KBM-7 (cell line): ENCODE results near the gene DOK7.
"Not testable (repeated sequence)": the region's sequence is repeated elsewhere in the genome, so short reads cannot be mapped to it uniquely, and the experiment has no call there.

Experiments used
- DNase-seq: peaks from one replicate; pipeline ENCODE4 v3.0.0-alpha.2; 2015
- in situ Hi-C: fragments of 300-500 bp; cut with MboI; formaldehyde crosslinking; loops from 2 replicates; pipeline ENCODE4 v1.14.3; 2020; ENCODE audit warnings: low sequenced_read_pairs, low pct_unique_long_range_greater_than_20kb, mixed read lengths

Gene DOK7

DNA sequence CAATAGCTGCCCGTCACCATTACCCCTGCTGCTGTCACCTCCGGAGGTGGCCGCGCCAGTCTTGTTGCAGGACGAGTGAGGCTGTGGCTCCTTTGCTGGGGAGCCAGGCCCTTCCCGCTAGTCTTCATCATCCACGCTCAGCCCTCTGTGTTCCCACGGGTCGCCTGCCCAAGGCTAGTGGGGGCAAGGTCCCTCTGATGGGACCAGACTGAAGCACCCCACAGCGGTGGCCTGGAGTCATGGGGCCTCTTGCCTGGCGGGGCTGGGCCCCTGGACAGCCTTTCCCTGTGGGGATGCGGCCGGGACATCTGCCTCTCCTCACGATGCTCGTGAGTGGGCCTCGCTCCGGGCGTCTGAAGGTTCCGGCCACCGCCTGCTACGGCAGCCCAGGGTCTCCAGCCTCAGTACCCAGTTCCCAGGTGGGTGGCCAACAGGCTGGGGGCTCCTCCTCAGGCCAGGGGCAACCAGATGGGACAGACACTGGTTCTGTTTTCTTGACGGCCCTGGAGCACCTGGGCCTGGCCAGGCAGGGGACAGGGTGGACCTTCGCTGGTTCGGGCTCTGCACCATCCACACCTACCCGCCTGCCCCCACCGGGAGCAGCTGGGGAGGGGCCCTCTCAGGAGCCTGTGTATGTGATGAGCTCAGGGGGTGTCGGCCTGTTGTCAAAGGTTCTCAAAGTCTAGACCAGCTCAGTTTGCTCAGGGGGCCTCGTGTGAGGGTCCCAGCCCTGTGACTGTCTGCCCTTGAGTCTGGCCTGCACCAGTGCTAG lies 32.3 kb downstream of the DOK7 start:
- in situ Hi-C loops, result no loop called here
- no peak for DNase-seq

DNA sequence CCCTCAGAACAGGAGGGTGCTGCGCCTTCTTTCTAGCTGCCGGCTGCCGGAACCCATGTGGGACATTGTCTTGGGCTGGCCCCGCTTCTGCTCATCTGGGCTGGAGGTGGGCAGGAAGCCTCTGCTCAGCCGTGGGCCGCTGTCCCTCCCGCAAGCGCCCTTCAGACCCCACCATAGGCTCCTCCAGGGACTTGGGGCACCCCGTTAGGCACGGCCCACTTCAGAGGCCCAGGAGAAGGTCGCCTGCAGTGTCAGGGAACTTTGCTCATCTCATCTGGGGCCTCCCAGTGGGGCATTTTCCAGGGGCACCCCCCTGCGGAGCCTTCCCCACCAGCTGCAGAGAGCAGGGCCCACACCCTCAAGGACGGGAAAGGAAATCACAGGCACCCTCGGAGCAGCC lies 32.9 kb downstream of the DOK7 start:
- in situ Hi-C loops, result no loop called here
- no peak for DNase-seq

DNA sequence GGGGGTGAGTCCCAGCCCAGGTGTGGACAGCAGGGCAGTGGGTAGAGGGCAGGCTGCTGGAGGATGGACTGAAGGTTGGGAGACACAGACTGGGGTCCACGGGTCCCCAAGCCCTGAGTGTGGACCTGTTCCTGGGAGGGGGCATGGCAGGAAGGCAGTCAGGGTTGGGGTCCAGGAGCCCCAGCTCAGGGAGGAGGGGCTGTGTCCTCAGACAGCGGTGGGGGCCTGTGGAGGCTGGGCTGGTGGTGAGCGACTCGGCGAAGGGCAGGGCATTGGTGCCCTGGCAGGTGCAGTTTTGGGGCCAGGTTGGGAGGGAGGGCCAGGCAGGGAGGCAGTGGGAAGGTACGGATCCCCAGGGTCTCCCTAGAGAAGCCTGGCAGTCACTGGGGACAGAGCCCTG lies 34.0 kb downstream of the DOK7 start:
- in situ Hi-C loops, result no loop called here
- DNase-seq, result no peak

DNA sequence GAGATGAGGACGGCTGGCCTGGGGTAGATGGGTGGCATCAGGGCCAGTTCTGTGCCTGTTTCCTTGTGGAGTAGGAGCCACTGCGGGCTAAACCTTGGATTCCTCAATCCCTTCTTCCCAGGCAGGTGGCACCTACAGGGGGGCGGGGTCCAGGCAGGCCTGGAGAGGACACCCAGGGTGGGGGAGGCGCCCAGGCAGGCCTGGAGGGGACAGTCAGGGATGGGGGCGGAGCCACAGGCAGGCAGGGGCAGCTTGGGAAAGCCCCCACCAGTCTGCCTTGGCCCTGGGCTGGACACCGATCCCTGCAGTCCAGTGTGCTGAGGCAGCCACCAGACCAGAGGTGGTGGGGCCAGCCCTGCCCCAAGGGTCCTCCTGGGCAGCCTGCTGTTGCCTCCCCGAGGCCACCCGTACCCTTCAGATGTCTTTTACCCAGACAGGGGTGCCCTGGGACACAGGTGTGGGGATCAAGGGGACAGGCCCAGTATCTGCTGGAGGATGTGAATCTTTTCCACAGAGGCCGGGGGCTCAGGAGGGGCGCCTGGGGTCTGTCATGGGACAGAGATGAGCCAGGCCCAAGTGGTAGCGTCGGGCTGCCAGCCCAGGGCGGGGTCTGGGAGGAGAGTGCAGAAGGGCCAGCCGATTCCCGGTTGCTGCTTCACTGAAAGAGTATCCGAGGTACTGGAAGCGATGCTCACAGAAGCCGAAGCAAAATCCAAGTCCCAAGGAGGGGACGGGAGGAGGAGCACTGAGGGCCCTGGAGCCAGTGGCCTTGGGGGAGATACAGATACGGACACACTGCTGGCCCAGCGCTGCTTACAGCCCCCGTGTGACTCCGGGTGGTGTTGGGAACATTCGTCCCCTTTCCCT lies 34.6 kb downstream of the DOK7 start:
- in situ Hi-C loops, result no loop called here
- no peak for DNase-seq

DNA sequence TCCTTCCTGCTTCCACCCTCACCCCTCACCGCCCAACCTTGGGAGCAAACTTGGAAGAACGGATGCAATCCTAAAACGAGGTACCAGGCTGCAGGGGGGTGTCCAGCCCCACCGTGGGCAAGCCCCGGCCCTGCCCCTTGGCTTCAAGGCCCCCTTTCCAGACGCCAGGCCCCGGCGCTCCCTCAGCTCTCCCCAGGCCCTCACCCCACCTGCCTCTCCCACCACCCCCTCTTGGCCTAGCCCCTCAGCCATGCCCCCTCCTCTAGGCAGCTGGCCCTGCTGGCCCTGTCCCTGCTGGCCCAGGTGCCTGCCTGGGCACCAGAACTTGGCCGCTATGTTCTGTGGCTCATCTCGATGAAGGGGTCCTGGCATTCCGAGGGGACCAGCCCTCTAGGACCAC lies 35.3 kb downstream of the DOK7 start:
- DNase-seq, result no peak
- in situ Hi-C loops, result no loop called here

DNA sequence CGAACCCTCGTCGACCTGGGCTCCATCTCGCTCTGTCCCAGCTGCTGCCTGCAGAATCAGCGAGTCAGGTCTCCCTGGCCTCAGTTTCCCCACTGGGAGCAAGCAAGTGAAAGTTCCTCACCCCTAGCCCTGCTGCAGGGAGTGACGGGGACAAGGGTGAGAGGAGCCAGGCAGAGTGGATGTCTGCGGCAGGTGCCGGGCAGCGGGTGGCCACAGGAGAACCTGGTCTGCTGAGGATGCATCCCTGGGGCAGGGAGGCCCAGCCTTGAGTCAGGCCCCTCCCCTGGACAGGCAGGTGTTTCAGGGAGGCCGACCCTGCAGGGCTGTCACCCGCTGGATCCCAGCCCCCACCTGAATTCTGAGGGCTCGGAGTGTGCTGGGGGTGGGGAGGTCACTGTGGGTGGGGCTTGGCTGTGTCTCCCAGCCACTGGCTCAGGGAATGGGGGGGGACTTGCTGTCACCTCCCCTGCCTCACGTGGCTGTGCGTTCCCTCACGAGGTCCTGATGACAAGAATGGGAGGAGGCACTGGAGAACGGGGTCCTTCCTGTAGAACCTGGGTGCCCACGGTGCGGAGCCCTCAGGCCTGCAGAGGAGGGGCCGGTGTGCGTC lies 35.9 kb downstream of the DOK7 start:
- in situ Hi-C loops, result no loop called here
- DNase-seq, result no peak

DNA sequence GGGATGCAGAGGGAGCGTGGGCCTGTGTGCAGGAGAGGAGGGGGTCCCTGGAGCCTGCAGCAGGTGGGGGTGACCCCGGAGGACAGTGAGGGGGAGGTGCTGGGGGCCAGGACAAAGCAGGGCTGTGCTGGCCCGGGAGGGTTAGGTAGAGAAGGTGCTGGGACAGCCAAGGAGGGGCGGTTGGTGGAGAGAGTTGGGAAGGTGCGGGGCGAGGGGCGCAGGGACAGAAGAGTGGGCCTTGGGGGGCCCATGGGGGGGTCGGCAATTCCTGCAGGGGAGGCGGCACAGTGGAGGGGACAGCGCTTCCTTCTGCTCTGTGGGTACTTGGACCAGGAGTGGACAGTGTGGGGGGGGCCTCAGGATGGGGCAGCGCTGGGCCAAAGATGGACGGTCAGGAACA lies 36.6 kb downstream of the DOK7 start:
- no peak for DNase-seq
- in situ Hi-C loops, result no loop called here

DNA sequence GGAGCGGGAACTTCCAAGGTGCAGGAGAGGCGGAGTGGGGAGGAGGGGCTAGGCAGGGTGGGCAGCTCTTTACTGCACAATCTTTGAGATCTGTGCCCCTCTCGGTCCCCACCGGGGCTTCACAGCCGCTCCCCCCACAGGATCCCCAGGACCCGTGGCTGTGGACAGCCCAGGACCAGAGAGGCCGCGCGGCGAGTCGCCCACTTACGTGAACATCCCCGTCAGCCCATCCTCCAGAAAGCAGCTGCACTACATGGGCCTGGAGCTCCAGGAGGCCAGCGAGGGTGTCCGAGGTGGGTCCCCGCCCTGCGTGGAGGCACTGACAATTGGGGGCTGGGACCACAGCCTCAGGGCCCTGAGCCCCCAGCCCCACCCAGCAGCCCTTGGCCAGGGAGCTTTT lies 37.0 kb downstream of the DOK7 start:
- no peak for DNase-seq
- in situ Hi-C loops, result no loop called here

DNA sequence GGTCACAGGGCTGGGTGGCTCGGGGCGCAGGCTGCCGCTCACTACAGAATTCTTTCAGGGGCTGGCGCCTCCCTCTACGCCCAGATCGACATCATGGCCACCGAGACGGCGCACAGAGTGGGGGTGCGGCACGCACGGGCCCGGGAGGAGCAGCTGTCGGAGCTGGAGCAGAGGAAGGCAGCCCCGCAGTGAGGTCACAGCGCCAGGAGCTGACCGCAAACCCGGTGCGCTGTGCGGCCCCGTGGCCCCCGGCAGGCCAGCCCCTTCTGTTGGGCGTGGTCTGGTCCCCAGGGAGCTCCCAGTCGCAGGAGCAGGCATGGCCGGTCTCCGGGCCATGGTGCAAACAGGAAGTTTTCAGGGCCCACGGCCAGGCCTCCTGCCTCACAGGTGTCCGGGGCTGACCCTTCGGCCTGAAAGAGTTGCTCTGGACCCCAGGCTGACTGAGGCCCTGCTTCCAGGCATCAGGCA lies 37.6 kb downstream of the DOK7 start:
- in situ Hi-C loops, result no loop called here
- no peak for DNase-seq

DNA sequence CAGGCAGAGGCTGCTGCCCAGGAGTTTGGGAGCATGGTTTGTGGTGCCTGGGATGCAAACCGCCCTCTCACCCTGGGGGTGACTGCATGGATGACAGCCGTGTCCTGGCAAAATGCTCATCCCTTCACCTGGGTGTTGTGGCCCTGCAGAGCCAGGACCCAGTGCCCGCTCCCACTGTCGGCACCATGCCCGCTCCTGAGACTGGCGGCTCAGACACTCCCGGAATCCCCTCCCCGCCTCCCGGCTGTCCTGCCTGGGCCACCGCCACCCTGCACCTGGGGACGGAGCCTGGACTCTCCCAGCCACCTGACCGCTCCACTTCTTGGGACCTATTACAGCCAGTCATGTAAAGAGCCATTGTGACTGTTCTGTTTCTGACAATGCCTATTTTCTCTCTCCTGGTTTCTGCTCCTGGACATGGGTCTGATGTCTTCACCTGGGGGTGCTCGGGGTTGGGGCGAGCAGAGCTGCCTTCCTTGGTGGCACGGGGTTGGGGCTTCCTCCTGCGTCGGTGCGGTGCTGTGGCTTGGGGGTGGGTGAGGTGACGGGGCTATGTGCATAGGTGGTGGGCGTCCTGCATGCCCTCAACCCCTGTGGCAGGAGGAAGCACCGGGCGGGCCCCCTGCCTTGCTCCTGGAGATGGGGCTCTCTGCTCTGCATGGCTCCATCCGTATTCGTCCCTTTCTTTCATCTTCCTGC lies 38.2 kb downstream of the DOK7 start:
- no peak for DNase-seq
- in situ Hi-C loops, result no loop called here

DNA sequence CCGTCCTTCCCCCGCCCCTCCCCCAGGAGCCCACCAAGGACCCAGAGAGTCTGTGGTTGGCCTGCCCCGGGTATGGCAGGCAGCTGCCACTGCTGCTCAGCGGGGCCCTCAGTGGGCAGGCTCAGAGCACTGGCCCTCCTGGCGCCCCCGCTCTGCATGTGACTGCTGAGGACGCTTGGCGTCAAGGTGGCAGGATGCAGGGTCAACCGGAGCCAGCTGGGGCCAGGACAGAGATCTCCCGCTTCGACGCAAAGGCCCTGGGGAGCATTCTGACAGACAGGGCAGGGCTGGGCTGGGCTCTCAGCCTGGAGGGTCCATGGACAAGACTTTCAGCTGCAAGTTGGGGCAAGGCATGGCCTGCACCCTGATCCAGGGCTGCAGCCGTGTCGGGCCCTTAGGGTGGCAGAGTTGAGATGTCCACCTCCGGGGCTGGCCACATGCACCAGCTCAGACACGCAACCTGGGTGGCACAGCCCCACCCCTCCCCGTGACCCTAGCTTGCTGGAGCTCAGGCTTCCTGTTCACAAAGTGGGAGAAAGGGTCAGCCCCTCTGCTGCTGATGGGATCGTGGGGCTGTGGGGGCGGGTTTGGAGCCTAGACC lies 38.8 kb downstream of the DOK7 start:
- DNase-seq, result no peak
- in situ Hi-C loops, result no loop called here

DNA sequence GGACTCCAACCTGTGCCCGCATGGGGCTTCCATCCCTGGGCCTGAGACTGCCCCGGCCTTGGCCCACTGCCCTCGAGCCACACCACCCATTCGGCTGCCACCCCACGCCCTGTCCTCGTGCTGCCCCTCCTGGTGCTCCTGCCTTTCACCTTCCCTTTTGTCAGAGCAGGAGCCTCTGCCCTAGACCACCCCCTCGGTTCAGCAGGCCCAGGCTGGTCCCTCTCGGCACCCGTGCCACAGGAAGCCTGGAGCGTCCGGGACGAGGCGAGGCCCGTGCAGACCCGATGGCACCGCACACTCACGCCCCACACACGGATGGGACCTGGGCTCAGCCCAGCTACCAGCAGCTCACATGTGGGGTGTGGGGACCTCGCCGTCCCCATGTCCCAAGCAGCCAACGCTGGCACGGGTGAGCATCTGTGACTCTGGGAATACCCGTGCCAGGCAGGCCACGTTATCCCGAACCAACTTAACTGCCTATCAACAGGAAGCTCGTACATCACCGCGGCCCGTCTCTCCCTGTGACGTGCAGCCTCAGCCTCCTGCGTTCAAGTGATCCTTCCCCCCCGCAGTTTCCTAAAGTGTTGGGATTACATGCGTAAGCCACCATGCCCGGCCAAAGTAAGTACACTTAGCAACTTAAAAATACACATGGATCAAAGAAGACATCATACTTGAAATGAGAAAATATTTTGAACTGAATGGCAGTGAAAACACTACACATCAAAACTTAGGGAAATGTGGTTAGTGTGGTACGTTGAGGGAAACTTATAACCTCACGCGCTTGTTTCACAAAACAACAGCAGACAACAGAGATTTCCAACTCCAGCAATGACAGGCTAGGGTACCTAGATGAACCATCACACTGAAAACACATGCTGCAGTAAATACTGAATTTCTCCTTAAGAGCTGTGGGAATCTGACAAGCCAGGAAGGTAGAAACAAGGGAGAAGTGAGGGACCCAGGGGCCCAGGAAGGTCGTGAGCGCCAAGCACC lies 40.1 kb downstream of the DOK7 start:
- in situ Hi-C loops, result no loop called here

DNA sequence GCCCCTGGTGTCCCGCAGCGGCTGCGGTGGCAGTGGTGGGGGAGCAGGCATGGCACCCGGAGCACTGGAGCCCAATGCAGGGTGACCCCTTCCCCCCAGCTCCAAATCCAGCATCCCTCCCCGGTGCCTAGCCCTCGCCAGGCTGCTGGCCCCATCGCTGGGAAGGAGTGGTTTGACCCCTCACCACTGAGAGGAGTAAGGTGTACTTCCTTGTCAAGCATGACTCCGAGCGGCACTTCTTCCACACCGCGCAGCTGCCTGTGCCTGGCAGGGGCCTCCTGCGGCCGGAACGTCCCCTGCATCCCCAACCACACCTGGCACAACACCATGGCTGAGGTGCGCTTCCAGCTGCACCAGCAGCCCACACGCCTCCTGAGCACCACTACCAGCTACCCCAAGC lies 42.1 kb downstream of the DOK7 start:
- no peak for DNase-seq
- in situ Hi-C loops, result no loop called here

More for the DNA sequence above, 40.1 kb downstream of the DOK7 start:
- no peak for DNase-seq

DNA sequence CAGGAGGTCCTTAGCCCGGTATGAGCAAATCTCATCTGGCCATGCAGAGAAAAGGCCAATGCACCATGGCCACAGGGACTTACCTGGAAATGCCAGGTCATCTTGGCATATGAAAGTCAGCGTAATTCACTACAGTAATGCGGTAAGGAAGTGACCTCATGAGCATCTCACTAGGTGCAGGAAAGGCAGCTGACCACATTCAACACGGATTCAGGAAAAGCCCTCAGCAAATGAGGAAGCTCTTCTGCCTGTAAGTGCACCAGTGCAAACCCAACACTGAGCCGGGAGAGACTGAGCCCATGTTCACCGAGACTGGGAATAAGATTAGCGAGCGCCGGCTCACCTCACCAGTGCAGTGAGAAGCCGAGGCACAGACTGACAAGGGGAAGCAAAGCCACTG lies 45.4 kb downstream of the DOK7 start:
- in situ Hi-C loops, result no loop called here
- peak; percentile 71 for DNase-seq

DNA sequence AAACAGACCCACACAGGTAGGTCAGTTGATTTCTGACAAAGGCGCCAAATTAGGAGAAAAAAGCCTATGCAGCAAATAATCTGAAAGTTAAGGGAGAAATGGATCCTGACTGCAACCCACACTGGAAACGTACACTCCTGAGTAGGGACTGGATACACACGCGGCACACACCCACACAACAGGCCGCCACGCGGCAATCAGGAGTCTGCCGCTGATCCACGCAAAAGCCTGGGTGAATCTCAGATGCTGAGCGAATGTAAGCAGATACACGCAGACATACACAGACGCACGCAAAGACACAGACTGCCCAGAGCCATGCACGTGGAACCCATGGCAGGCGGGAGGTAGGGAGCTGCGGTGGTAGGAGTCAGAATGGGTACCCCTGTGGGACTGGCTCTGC lies 47.4 kb downstream of the DOK7 start:
- in situ Hi-C loops, result no loop called here
- DNase-seq, result no peak

DNA sequence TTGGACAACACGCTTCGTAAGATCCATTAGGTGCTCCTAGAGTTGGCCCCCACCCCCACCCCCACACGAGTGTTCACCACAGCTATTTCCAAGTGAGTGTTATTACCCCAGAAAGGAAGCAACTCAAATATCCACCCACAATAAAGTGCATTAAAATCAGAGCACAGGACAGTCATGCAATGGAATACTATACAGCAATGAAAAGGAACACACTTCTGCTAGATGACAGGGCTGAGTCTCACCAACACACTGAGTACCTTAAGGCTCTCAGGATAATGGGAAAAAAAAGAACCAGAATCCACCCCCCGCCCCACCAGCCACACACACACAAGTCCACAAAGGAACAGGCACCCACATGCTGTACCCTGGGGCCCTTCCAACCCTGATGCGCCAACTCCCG lies 48.1 kb downstream of the DOK7 start:
- in situ Hi-C loops, result no loop called here

DNA sequence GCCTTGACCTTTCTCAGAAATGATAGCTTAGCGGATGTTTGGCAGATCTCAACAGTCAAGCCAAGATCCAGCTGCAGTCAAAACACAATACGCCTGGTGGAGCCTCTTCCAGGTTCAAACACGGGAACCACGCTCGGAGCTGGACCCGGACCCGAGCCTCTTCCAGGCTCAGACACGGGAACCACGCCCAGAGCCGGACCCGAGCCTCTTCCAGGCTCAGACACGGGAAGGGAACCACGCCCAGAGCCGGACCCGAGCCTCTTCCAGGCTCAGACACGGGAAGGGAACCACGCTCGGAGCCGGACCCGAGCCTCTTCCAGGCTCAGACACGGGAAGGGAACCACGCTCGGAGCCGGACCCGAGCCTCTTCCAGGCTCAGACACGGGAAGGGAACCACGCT lies 48.5 kb downstream of the DOK7 start:
- DNase-seq, in situ Hi-C loops: not testable (repeated sequence)

More for the DNA sequence above, 48.1 kb downstream of the DOK7 start:
- DNase-seq, result no peak

DNA sequence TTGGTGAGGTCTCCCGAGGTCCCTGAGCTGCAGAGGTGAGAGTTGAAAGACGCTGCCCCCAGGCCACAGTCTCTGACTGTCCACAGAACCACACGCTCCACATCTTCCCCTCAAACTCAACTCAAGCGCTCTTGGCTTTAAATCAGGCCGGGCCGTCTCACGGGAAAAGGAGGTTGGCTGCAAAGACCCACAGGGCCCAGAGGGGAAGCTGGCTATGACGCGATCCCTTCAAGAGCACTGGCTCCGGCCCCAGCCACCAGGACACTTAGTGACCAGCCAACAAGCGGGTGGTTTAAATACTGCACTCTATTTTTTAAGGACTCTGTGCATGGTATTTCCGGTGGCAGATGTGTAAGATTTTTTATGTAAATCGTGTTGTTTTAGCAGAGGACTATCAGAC lies 49.2 kb downstream of the DOK7 start:
- no peak for DNase-seq
- in situ Hi-C loops, result no loop called here
